Thoracic aorta (tissue), 2 donors: ENCODE data around the gene DNPH1. TPM values are rescaled to one million over a fixed set of nuclear protein-coding genes. Genes with fewer than 3 reads are reported as not detected.

ENCODE experiments used
- ATAC-seq: fragments of 150-250 bp; one replicate; pipeline ENCODE4 v1.8.0; 2017; ENCODE audit warnings: low read depth; ENCODE audit not compliant: insufficient number of reproducible peaks, low FRiP score
- DNase-seq: peaks from one replicate; pipeline ENCODE4 v3.0.0-alpha.2; 2020; ENCODE audit warnings: low spot score
- H3K27ac ChIP-seq, 2 donors: fragments of 200-600 bp; sonication (generic); 1 replicate in 1 of 2; 2 replicates in 1 of 2; pipeline ENCODE4 v1.5.1; 2016; ENCODE audit warnings: mild to moderate bottlenecking in 2 of 2, moderate library complexity in 2 of 2
- H3K27me3 ChIP-seq: fragments of 200-600 bp; sonication (generic); replicated peaks from 2 replicates; pipeline ENCODE4 v1.6.0; 2016; ENCODE audit warnings: mild to moderate bottlenecking; ENCODE audit not compliant: insufficient read depth
- H3K36me3 ChIP-seq: fragments of 200-600 bp; sonication (generic); one replicate; pipeline ENCODE4 v1.5.1; 2016
- H3K4me1 ChIP-seq, 2 donors: fragments of 200-600 bp; sonication (generic); 1 replicate in 1 of 2; 2 replicates in 1 of 2; pipeline versions ENCODE4 v1.5.1 to v1.6.0; 2016; ENCODE audit warnings: low read depth in 2 of 2, mild to moderate bottlenecking in 1 of 2; ENCODE audit not compliant: control insufficient read depth in 1 of 2
- H3K4me3 ChIP-seq: fragments of 200-600 bp; sonication (generic); 2 replicates; pipeline ENCODE4 v1.5.1; 2016; ENCODE audit warnings: mild to moderate bottlenecking
- H3K9me3 ChIP-seq: fragments of 200-600 bp; sonication (generic); 2 replicates; pipeline ENCODE4 v1.5.1; 2016
- total RNA-seq, 2 donors: library from RNA; depleted of rRNA; stranded (reverse); fragments of >200 nt; gene quantifications; one replicate each; pipeline versions ENCODE4 v1.1.0 to v1.2.3, GENCODE V29; 2016
- TF ChIP-seq, protein P1 (sequence below): fragments of 200-600 bp; sonication (generic); IDR thresholded peaks from one replicate; pipeline ENCODE4 v1.5.1; 2019; ENCODE audit warnings: antibody characterized with exemption

DNPH1 gene
- total RNA-seq, 2 donors from 2014 or later = 16.7 to 54.7 TPM

GRCh38 chr6:43178951-43179830, 50.1 kb downstream of the DNPH1 start:
- peaks cover 37% of the 10 kb centered on the region for H3K36me3 ChIP-seq
- H3K4me1 ChIP-seq = peaks cover 16 to 45% of the 10 kb centered on the region in 2 donors
- H3K27me3 ChIP-seq = no peaks in the 10 kb centered on the region
- no peaks in the 10 kb centered on the region for H3K9me3 ChIP-seq
- no peak overlapping the region for H3K27ac ChIP-seq
- H3K4me3 ChIP-seq = no peak overlapping the region
- DNase-seq (no peak), ATAC-seq (no peak)
- TF ChIP-seq, protein P1, sequence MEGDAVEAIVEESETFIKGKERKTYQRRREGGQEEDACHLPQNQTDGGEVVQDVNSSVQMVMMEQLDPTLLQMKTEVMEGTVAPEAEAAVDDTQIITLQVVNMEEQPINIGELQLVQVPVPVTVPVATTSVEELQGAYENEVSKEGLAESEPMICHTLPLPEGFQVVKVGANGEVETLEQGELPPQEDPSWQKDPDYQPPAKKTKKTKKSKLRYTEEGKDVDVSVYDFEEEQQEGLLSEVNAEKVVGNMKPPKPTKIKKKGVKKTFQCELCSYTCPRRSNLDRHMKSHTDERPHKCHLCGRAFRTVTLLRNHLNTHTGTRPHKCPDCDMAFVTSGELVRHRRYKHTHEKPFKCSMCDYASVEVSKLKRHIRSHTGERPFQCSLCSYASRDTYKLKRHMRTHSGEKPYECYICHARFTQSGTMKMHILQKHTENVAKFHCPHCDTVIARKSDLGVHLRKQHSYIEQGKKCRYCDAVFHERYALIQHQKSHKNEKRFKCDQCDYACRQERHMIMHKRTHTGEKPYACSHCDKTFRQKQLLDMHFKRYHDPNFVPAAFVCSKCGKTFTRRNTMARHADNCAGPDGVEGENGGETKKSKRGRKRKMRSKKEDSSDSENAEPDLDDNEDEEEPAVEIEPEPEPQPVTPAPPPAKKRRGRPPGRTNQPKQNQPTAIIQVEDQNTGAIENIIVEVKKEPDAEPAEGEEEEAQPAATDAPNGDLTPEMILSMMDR = no peak

- peaks cover 23 to 46% of the 10 kb centered on the region in 2 donors for H3K4me1 ChIP-seq
- DNase-seq = no peak
- H3K27ac ChIP-seq = no peak overlapping the region
- ATAC-seq = no peak
- peaks cover 35% of the 10 kb centered on the region for H3K36me3 ChIP-seq
- no peak overlapping the region for H3K4me3 ChIP-seq
- H3K9me3 ChIP-seq = no peaks in the 10 kb centered on the region
- no peaks in the 10 kb centered on the region for H3K27me3 ChIP-seq
- TF ChIP-seq, protein P1 = no peak
These were observed 51.1 kb downstream of the DNPH1 start for GRCh38 chr6:43178150-43178549.

GRCh38 chr6:43176423-43176786, 52.9 kb downstream of the DNPH1 start:
- Histone ChIP-seq H3K9me3 (no peaks in the 10 kb centered on the region), H3K36me3 (peaks cover 35% of the 10 kb centered on the region), H3K4me3 (no peak overlapping the region), H3K4me1 (peaks cover 21 to 42% of the 10 kb centered on the region in 2 donors), H3K27ac (peak overlapping the region; percentile 98 to 99), H3K27me3 (no peaks in the 10 kb centered on the region)
- TF ChIP-seq, protein P1 = no peak
- no peak for ATAC-seq
- DNase-seq = no peak

GRCh38 chr6:43175676-43176422, 53.4 kb downstream of the DNPH1 start:
- no peak for DNase-seq

More at GRCh38 chr6:43175676-43176422, 53.4 kb downstream of the DNPH1 start:
- Histone ChIP-seq H3K4me1 (peaks cover 20 to 38% of the 10 kb centered on the region in 2 donors), H3K4me3 (no peak overlapping the region), H3K27me3 (no peaks in the 10 kb centered on the region), H3K27ac (peak overlapping the region; percentile 98 to 99), H3K9me3 (no peaks in the 10 kb centered on the region), H3K36me3 (peaks cover 35% of the 10 kb centered on the region)
- TF ChIP-seq, protein P1 = no peak
- ATAC-seq = no peak

Other genes starting within 250 kb of the DNPH1 start
- 10 to 100 TPM; 20.1 to 37.1 TPM for gene PPP2R5D, start 244.9 kb downstream of the DNPH1 start, total RNA-seq
- 10 to 100 TPM; 41.2 to 49.6 TPM for gene MEA1, start 215.5 kb downstream of the DNPH1 start, total RNA-seq
- 100 to 1,000 TPM in 1 of 2 donors, 10 to 100 TPM in 1; 87.3 to 105 TPM for gene KLHDC3, start 215.2 kb downstream of the DNPH1 start, total RNA-seq
- 10 to 100 TPM; 61.6 to 76.2 TPM for gene RRP36, start 207.9 kb downstream of the DNPH1 start, total RNA-seq
- gene CUL7, start 175.6 kb downstream of the DNPH1 start, total RNA-seq = 10 to 100 TPM; 10.0 to 14.8 TPM
- gene MRPL2, start 170.0 kb downstream of the DNPH1 start, total RNA-seq = 10 to 100 TPM in 1 of 2 donors, 1 to 10 TPM in 1; 7.4 to 10.6 TPM
- gene KLC4, start 169.8 kb downstream of the DNPH1 start, total RNA-seq = 10 to 100 TPM; 22.9 to 33.5 TPM
- 1 to 10 TPM; 4.5 to 6.8 TPM for gene PTK7, start 153.2 kb downstream of the DNPH1 start, total RNA-seq
- gene SRF, start 58.2 kb downstream of the DNPH1 start, total RNA-seq = 10 to 100 TPM; 79.5 to 99.0 TPM
- 10 to 100 TPM; 30.3 to 41.2 TPM for gene CUL9, start 47.3 kb downstream of the DNPH1 start, total RNA-seq
- not detected for gene TTBK1, start 14.0 kb upstream of the DNPH1 start, total RNA-seq
- not detected for gene SLC22A7, start 68.8 kb upstream of the DNPH1 start, total RNA-seq
- not detected for gene CRIP3, start 79.3 kb upstream of the DNPH1 start, total RNA-seq
- 10 to 100 TPM; 13.0 to 24.1 TPM for gene ZNF318, start 140.2 kb upstream of the DNPH1 start, total RNA-seq
- 10 to 100 TPM; 24.3 to 58.9 TPM for gene ABCC10, start 198.1 kb upstream of the DNPH1 start, total RNA-seq
- gene DLK2, start 226.1 kb upstream of the DNPH1 start, total RNA-seq = not detected
- gene TJAP1, start 248.1 kb upstream of the DNPH1 start, total RNA-seq = 10 to 100 TPM; 19.5 to 21.0 TPM